ENCODE results near the gene LMNA. TPM values are rescaled to one million over a fixed set of nuclear protein-coding genes. Genes with fewer than 3 reads are reported as not detected.
A peak's percentile ranks its signal among the peaks of the same experiment; 100 is the strongest.
"Not testable (repeated sequence)": the region's sequence is repeated elsewhere in the genome, so short reads cannot be mapped to it uniquely, and the experiment has no call there.

The LMNA gene
- total RNA-seq, 2 experiments from 2014 or later, result 184 to 218 TPM

DNA sequence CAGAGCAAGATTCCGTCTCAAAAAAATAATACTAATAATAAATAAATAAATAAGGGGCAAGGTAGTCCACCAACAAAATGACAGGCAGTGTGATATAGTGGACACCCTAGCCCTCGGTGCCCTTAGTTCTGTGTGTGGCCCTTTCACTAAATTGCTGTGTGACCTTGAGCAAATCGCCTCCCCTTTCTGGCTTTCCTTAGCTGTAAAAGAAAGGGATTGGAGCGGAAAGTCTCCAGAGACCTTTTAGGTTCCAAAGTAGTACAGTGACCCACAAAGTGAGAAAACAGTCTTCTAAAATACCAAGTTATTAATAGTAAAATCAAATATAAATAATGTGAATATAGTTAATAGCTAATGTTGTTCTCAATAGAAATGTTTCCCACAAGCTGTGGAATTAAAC is 7.6 kb downstream of the LMNA start:
- peaks cover 13% of the 10 kb centered on the region for H3K36me3 Mint-ChIP-seq (ENCODE audit: low read depth)
- DNase-seq, result no peak
- peak overlapping the region; percentile 8 for H3K4me3 Mint-ChIP-seq

DNA sequence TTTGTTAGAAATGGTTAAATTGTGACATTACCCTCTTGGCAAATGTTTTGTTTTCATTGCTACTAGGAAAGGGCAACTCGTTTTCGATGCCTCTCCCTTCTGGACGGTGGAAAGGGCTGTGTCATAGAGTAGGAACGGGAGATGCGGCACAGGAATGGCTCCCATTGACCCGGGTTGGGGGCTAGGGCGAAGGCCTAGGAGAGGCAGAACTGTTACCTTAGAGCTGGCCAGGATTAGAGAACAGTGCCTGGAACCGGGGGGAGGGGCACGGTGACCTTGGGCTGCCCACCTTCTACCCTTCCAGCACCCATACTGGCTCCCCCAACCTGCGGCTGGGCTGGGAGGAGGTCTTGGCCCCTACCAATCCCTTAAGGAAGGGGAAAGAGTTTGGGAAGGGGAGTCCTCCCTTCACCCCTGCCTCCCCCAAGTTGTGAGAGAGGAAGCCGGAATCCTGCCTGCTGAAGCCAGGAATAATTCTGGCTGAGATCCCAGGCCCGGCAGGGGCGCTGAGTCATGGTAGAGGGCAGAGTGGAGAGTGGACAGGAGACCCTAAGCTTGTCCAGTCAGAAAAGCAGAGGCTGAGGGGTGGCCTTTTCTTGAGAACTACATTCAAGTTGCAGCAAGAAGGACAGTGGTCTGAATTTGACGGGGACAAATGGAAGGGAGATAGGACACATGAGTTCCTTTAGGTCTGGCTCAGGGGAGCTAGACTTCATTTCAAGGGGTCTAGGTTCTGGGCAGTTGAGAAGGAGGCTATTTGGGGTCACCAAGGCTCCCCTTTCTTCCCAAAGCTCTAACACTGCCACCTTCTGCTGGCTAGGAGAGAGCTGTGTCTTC is 8.2 kb downstream of the LMNA start:
- Mint-ChIP-seq H3K27ac (peak overlapping the region; percentile 77), H3K4me1 (peaks cover 65% of the 10 kb centered on the region), H3K36me3 (ENCODE audit: low read depth) (peaks cover 13% of the 10 kb centered on the region), H3K4me3 (peak overlapping the region; percentile 8), H3K27me3 (peaks cover 2% of the 10 kb centered on the region), H3K9me3 (ENCODE audit: low read depth) (no peaks in the 10 kb centered on the region)
- DNase-seq (no peak), ATAC-seq (no peak)
- ChIA-PET POLR2A (interaction anchor here (1.2 to 1.6 kb wide), 2 partner anchors 8 to 15 kb away, joined by 3 to 4 read pairs; partner anchors contain the start of gene LMNA), CTCF (interaction anchor here (0.6 to 29.1 kb wide), 4 partner anchors 10 to 119 kb away, joined by 4 to 929 read pairs (median 4); partner anchors contain the start of gene MEX3A)
- intact Hi-C loops (cut with DNase I, micrococcal nuclease), result loop anchor here in 1 of 2 experiments (1.0 kb wide), 1 partner anchor 7 kb away; no protein-coding TSS in a partner anchor

More for the DNA sequence above, 7.6 kb downstream of the LMNA start:
- Mint-ChIP-seq H3K4me1 (peaks cover 59% of the 10 kb centered on the region), H3K9me3 (ENCODE audit: low read depth) (no peaks in the 10 kb centered on the region), H3K27ac (no peak overlapping the region), H3K27me3 (peaks cover 2% of the 10 kb centered on the region)
- intact Hi-C loops (cut with DNase I, micrococcal nuclease), result no loop called here
- ChIA-PET CTCF (interaction anchor here (1.2 to 29.1 kb wide), 4 partner anchors 9 to 103 kb away, joined by 4 to 929 read pairs (median 4); partner anchors contain the start of gene MEX3A), POLR2A (no interaction called here)
- no peak for ATAC-seq

- ATAC-seq, result peak; percentile 27
- ChIA-PET CTCF (interaction anchor here (0.5 to 29.1 kb wide), 4 partner anchors 11 to 230 kb away, joined by 3 to 929 read pairs (median 4); partner anchors contain the start of gene MEX3A), POLR2A (interaction anchor here (1.2 to 1.6 kb wide), 2 partner anchors 9 to 16 kb away, joined by 3 to 4 read pairs; partner anchors contain the start of gene LMNA)
- Mint-ChIP-seq H3K27me3 (no peaks in the 10 kb centered on the region), H3K9me3 (ENCODE audit: low read depth) (no peaks in the 10 kb centered on the region), H3K4me1 (peaks cover 70% of the 10 kb centered on the region), H3K4me3 (peak overlapping the region; percentile 8), H3K36me3 (ENCODE audit: low read depth) (peaks cover 13% of the 10 kb centered on the region), H3K27ac (peak overlapping the region; percentile 77)
- DNase-seq, result peak; percentile 87
- intact Hi-C loops (cut with DNase I, micrococcal nuclease), result loop anchor here in 1 of 2 experiments (1.0 kb wide), 1 partner anchor 8 kb away; no protein-coding TSS in a partner anchor
Observed at GRCh38 chr1:156123356-156124196, 9.1 kb downstream of the LMNA start.

DNA sequence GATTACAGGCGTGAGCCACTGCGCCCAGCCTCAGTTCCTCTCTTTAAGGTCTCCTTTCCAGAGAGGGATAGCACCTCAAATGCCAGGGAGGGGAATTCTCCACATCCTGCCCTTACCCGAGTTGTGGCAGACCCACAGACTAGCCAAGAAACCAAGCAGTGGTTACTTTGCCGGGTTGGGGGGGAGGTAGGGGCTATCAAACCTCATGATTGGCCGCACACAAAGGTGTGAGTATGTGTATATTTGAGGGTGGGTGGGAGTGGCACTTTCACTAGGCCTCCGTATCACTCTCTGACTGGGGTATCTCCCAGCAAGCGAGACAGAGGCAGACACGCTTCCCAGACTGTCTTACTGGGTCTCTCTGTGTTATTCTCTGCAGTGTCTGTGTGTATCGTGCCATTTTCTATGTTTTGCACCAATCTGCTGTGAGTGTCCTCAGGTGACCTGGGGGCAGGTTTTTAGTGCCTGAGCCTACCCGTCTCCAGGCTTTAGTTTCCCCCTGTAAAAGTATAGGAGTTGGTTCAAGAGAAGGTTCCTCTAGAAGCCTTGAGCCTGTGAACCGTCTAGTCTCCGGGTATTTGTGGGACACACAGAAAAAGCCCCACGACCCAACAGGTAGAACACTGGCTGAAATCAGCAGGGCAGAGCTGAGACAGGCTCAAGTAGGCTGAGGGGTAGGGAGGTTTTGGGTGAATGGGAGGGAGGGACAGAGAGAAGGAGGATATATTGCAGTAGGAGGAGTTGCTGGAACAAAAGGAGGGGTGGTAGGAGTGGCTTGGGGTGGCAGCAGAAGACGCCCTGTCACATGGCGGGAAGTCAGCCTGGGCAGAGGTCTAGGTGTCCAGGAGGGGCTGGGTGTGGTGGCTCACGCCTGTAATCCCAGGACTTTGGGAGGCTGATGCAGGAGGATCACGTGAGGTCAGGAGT is 10.3 kb downstream of the LMNA start:
- Mint-ChIP-seq H3K9me3 (ENCODE audit: low read depth) (no peaks in the 10 kb centered on the region), H3K4me3 (peak overlapping the region; percentile 29), H3K27me3 (no peaks in the 10 kb centered on the region), H3K27ac (peak overlapping the region; percentile 14), H3K4me1 (peaks cover 80% of the 10 kb centered on the region), H3K36me3 (ENCODE audit: low read depth) (peaks cover 14% of the 10 kb centered on the region)
- peak; percentile 14 for ATAC-seq
- intact Hi-C loops (cut with DNase I, micrococcal nuclease), result no loop called here
- ChIA-PET CTCF (interaction anchor here (0.6 to 29.1 kb wide), 4 partner anchors 9 to 371 kb away, joined by 3 to 929 read pairs (median 26); partner anchors contain the start of genes LMNA and MEX3A), POLR2A (interaction anchor here (1.4 to 2.7 kb wide), 2 partner anchors 11 to 27 kb away, joined by 6 to 24 read pairs; partner anchors contain the start of gene LMNA)
- peak; percentile 53 for DNase-seq

DNA sequence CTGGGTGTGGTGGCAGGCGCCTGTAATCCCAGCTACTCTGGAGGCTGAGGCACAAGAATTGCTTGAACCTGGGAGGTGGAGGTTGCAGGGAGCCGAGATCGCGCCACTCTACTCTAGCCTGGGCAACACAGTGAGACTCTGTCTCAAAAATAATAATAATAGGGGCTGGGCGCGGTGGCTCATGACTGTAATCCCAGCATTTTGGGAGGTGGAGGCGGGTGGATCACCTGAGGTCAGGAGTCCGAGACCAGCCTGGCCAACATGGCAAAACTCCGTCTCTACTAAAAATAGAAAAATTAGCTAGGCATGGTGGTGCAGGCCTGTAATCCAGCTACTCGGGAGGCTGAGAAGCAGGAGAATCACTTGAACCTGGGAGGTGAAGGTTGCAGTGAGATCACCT is 11.0 kb downstream of the LMNA start:
- intact Hi-C loops (cut with DNase I, micrococcal nuclease), result not testable (repeated sequence)

DNA sequence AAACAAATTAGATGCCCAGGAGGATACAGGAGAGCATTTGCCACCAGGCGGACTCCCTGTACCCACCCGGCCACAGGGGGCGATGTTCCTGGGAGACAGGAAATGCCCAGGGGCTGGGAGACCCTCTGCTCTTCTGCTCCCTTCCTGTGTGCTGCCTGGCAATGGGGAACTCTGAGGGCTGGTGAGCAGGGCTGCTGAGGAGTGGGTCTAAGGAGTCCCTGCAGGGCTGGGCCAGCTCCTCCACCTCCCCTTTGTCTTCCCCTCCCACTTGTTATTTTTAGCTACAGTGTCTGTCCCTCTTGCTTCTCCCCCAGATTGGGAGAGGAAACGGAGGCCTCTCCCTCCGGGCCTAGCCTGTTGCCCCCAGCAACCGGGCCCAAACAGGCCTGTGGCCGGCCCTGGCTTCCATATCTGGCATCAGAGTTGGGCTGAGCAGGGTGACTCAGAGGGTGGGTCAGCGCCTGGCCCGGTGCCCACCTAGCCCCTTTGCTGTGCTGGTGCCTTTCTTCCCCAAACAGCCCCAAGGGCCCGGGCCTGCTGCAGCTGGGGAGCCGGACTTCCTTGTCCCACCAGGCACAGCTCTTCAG is 11.6 kb downstream of the LMNA start:
- ATAC-seq (peak; percentile 12), DNase-seq (peak; percentile 72)
- no peaks in the 10 kb centered on the region for H3K27me3 Mint-ChIP-seq
- peak overlapping the region; percentile 64 for H3K27ac Mint-ChIP-seq
- no peaks in the 10 kb centered on the region for H3K9me3 Mint-ChIP-seq (ENCODE audit: low read depth)
- H3K4me3 Mint-ChIP-seq, result peak overlapping the region; percentile 30
- peaks cover 14% of the 10 kb centered on the region for H3K36me3 Mint-ChIP-seq (ENCODE audit: low read depth)
- POLR2A ChIA-PET, result interaction anchor here (1.4 to 4.6 kb wide), 5 partner anchors 13 to 29 kb away, joined by 6 to 103 read pairs (median 18); partner anchors contain the start of gene LMNA
- CTCF ChIA-PET, result interaction anchor here (0.6 to 29.1 kb wide), 6 partner anchors 11 to 369 kb away, joined by 3 to 929 read pairs (median 3); partner anchors contain the start of genes LMNA and MEX3A
- H3K4me1 Mint-ChIP-seq, result peaks cover 80% of the 10 kb centered on the region
- intact Hi-C loops (cut with DNase I, micrococcal nuclease), result no loop called here

More for the DNA sequence above, 11.0 kb downstream of the LMNA start:
- Mint-ChIP-seq H3K4me1 (peaks cover 80% of the 10 kb centered on the region), H3K36me3 (ENCODE audit: low read depth) (peaks cover 13% of the 10 kb centered on the region)
- CTCF ChIA-PET, result interaction anchor here (0.6 to 29.1 kb wide), 5 partner anchors 10 to 370 kb away, joined by 3 to 929 read pairs (median 3); partner anchors contain the start of genes LMNA and MEX3A
- H3K27ac Mint-ChIP-seq; H3K9me3 Mint-ChIP-seq (ENCODE audit: low read depth); DNase-seq; ATAC-seq; H3K4me3 Mint-ChIP-seq; H3K27me3 Mint-ChIP-seq: not testable (repeated sequence)
- POLR2A ChIA-PET, result interaction anchor here (1.4 to 2.7 kb wide), 3 partner anchors 12 to 28 kb away, joined by 6 to 24 read pairs (median 18); partner anchors contain the start of gene LMNA

- ATAC-seq, result peak; percentile 78
- intact Hi-C loops (cut with DNase I, micrococcal nuclease), result loop anchor here (1.0 kb wide), 5 partner anchors 13 to 96 kb away; partner anchors contain the start of genes LMNA (in 2 of the 2) and PMF1 (in 1 of the 2)
- Mint-ChIP-seq H3K36me3 (ENCODE audit: low read depth) (peaks cover 18% of the 10 kb centered on the region), H3K27ac (peak overlapping the region; percentile 80), H3K9me3 (ENCODE audit: low read depth) (no peaks in the 10 kb centered on the region), H3K4me3 (peak overlapping the region; percentile 30), H3K4me1 (peaks cover 80% of the 10 kb centered on the region), H3K27me3 (no peaks in the 10 kb centered on the region)
- peak; percentile 91 for DNase-seq
- POLR2A ChIA-PET, result interaction anchor here (0.6 to 4.6 kb wide), 15 partner anchors 8 to 201 kb away, joined by 3 to 103 read pairs (median 4); partner anchors contain the start of gene LMNA
- CTCF ChIA-PET, result interaction anchor here (0.6 to 29.1 kb wide), 12 partner anchors 10 to 1485 kb away, joined by 3 to 929 read pairs (median 3); partner anchors contain the start of genes LMNA, MEX3A and PMF1
Observed at GRCh38 chr1:156126630-156127534, 12.4 kb downstream of the LMNA start.

GRCh38 chr1:156128308-156128653 is 13.8 kb downstream of the LMNA start:
- ChIA-PET CTCF (interaction anchor here (0.7 to 29.1 kb wide), 14 partner anchors 9 to 1779 kb away, joined by 3 to 929 read pairs (median 4); partner anchors contain the start of genes LMNA and MEX3A), POLR2A (interaction anchor here (0.6 to 4.6 kb wide), 5 partner anchors 14 to 37 kb away, joined by 3 to 103 read pairs (median 6); no protein-coding TSS in a partner anchor)
- Mint-ChIP-seq H3K9me3 (ENCODE audit: low read depth) (no peaks in the 10 kb centered on the region), H3K36me3 (ENCODE audit: low read depth) (peaks cover 18% of the 10 kb centered on the region), H3K27ac (peak overlapping the region; percentile 63), H3K4me1 (peaks cover 71% of the 10 kb centered on the region), H3K4me3 (no peak overlapping the region), H3K27me3 (no peaks in the 10 kb centered on the region)
- intact Hi-C loops (cut with DNase I, micrococcal nuclease), result no loop called here
- no peak for DNase-seq
- no peak for ATAC-seq
